ENCODE results near the gene FBXL17.

Gene FBXL17

GRCh38 chr5:108118813-108119514, 262.9 kb downstream of the FBXL17 start:
- no peaks in the 10 kb centered on the region for H3K4me1 ChIP-seq (ENCODE audit: low read length)
- no peaks in the 10 kb centered on the region for H3K9me3 ChIP-seq (ENCODE audit: insufficient read depth, low read length)
- H3K4me2 ChIP-seq (ENCODE audit: low read length): no peak overlapping the region
- H3K27me3 ChIP-seq (ENCODE audit: low read depth, low read length): no peaks in the 10 kb centered on the region
- no peak overlapping the region for H2AFZ ChIP-seq (ENCODE audit: low read depth, low read length)
- no peak overlapping the region for H3K9ac ChIP-seq (ENCODE audit: low read length)
- TF ChIP-seq EZH2phosphoT487 (IDR thresholded peaks at IDR 0.05; ENCODE audit: low read depth) (no peak), CTCF (IDR thresholded peaks at IDR 0.05; ENCODE audit: low read depth, low read length) (no peak)
- no peak overlapping the region for H3K27ac ChIP-seq (ENCODE audit: low read length)
- H3K4me3 ChIP-seq (ENCODE audit: low read length): no peak overlapping the region
- H4K20me1 ChIP-seq (ENCODE audit: insufficient read depth, low read length): no peaks in the 10 kb centered on the region
- no peaks in the 10 kb centered on the region for H3K36me3 ChIP-seq (replicated peaks; ENCODE audit: low read depth, low read length)
- H3K79me2 ChIP-seq (ENCODE audit: low read length): no peaks in the 10 kb centered on the region

- Histone ChIP-seq H3K4me2 (ENCODE audit: low read length) (no peak overlapping the region), H3K9me3 (ENCODE audit: insufficient read depth, low read length) (no peaks in the 10 kb centered on the region), H3K4me3 (ENCODE audit: low read length) (no peak overlapping the region), H3K9ac (ENCODE audit: low read length) (no peak overlapping the region), H3K27ac (ENCODE audit: low read length) (no peak overlapping the region), H4K20me1 (ENCODE audit: insufficient read depth, low read length) (no peaks in the 10 kb centered on the region), H3K36me3 (replicated peaks; ENCODE audit: low read depth, low read length) (no peaks in the 10 kb centered on the region), H3K4me1 (ENCODE audit: low read length) (no peaks in the 10 kb centered on the region), H3K27me3 (ENCODE audit: low read depth, low read length) (no peaks in the 10 kb centered on the region), H2AFZ (ENCODE audit: low read depth, low read length) (no peak overlapping the region), H3K79me2 (ENCODE audit: low read length) (no peaks in the 10 kb centered on the region)
- TF ChIP-seq CTCF (IDR thresholded peaks at IDR 0.05; ENCODE audit: low read depth, low read length) (no peak), EZH2phosphoT487 (IDR thresholded peaks at IDR 0.05; ENCODE audit: low read depth) (no peak)
Measured at GRCh38 chr5:108115673-108116072, 266.2 kb downstream of the FBXL17 start.

- no peaks in the 10 kb centered on the region for H3K4me1 ChIP-seq (ENCODE audit: low read length)
- H3K9ac ChIP-seq (ENCODE audit: low read length): no peak overlapping the region
- H4K20me1 ChIP-seq (ENCODE audit: insufficient read depth, low read length): no peaks in the 10 kb centered on the region
- H3K9me3 ChIP-seq (ENCODE audit: insufficient read depth, low read length): no peaks in the 10 kb centered on the region
- H3K27ac ChIP-seq (ENCODE audit: low read length): no peak overlapping the region
- no peak overlapping the region for H3K4me2 ChIP-seq (ENCODE audit: low read length)
- H3K27me3 ChIP-seq (ENCODE audit: low read depth, low read length): no peaks in the 10 kb centered on the region
- H3K79me2 ChIP-seq (ENCODE audit: low read length): no peaks in the 10 kb centered on the region
- no peaks in the 10 kb centered on the region for H3K36me3 ChIP-seq (replicated peaks; ENCODE audit: low read depth, low read length)
- TF ChIP-seq CTCF (IDR thresholded peaks at IDR 0.05; ENCODE audit: low read depth, low read length) (no peak), EZH2phosphoT487 (IDR thresholded peaks at IDR 0.05; ENCODE audit: low read depth) (no peak)
- no peak overlapping the region for H2AFZ ChIP-seq (ENCODE audit: low read depth, low read length)
- H3K4me3 ChIP-seq (ENCODE audit: low read length): no peak overlapping the region
Measured at GRCh38 chr5:108113950-108114349, 267.9 kb downstream of the FBXL17 start.

GRCh38 chr5:108111736-108112135, 270.2 kb downstream of the FBXL17 start:
- no peaks in the 10 kb centered on the region for H3K9me3 ChIP-seq (ENCODE audit: insufficient read depth, low read length)

More at GRCh38 chr5:108111736-108112135, 270.2 kb downstream of the FBXL17 start:
- H3K4me2 ChIP-seq (ENCODE audit: low read length): no peak overlapping the region
- no peaks in the 10 kb centered on the region for H3K27me3 ChIP-seq (ENCODE audit: low read depth, low read length)
- no peak overlapping the region for H2AFZ ChIP-seq (ENCODE audit: low read depth, low read length)
- H3K9ac ChIP-seq (ENCODE audit: low read length): no peak overlapping the region
- no peaks in the 10 kb centered on the region for H3K4me1 ChIP-seq (ENCODE audit: low read length)
- TF ChIP-seq EZH2phosphoT487 (IDR thresholded peaks at IDR 0.05; ENCODE audit: low read depth) (no peak), CTCF (IDR thresholded peaks at IDR 0.05; ENCODE audit: low read depth, low read length) (no peak)
- H3K79me2 ChIP-seq (ENCODE audit: low read length): no peaks in the 10 kb centered on the region
- H4K20me1 ChIP-seq (ENCODE audit: insufficient read depth, low read length): no peaks in the 10 kb centered on the region
- H3K36me3 ChIP-seq (replicated peaks; ENCODE audit: low read depth, low read length): no peaks in the 10 kb centered on the region
- no peak overlapping the region for H3K27ac ChIP-seq (ENCODE audit: low read length)
- no peak overlapping the region for H3K4me3 ChIP-seq (ENCODE audit: low read length)

Measured in OCI-LY3 (cell line).